Measurements from ENCODE around the gene MGRN1. TPM values are rescaled to one million over a fixed set of nuclear protein-coding genes. Genes with fewer than 3 reads are reported as not detected.

The MGRN1 gene
- total and polyA plus RNA-seq, 4 donors, result 29.5 to 112 (median 47.0) TPM

DNA sequence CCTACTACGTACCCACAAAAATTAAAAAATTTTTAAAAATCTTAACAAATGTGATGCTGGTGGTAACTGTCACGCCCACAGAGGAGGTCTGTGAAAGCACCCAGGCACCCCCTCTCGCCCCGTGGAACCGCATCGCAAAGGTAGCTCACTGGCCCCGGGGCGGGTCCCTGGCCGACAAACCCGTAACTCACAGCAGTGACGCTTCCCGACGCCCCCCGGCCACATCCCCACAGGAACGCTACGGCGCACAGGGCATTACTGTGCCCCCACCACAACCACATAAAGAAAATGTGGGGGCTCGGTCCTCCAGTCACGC lies 109.1 kb downstream of the MGRN1 start:
- WGBS, 2 donors, result 1 to 2% methylated on average over 19 of the region's 19 CpGs
- Histone ChIP-seq H3K4me3 (peak overlapping the region; percentile 92), H3K27me3 (ENCODE audit: control insufficient read depth in 3 of 3, insufficient read depth in 3 of 3, low read length in 2 of 3) (no peaks in the 10 kb centered on the region), H3K4me1 (ENCODE audit: control insufficient read depth in 5 of 5, insufficient read depth in 5 of 5, low read length in 5 of 5) (peaks cover 0 to 6% (median 2%) of the 10 kb centered on the region in 5 donors), H3K36me3 (ENCODE audit: control insufficient read depth in 4 of 4, insufficient read depth in 4 of 4, low read length in 4 of 4) (peaks cover 0 to 9% (median 5%) of the 10 kb centered on the region in 4 donors), H3K9me3 (ENCODE audit: control insufficient read depth in 4 of 4, insufficient read depth in 3 of 4, low read length in 3 of 4) (no peaks in the 10 kb centered on the region), H3K9ac (ENCODE audit: insufficient read depth in 1 of 2, low read length in 2 of 2) (peak overlapping the region in 1 of 2 donors; percentile 38), H3K27ac (ENCODE audit: low read depth in 1 of 2, low read length in 1 of 2) (peak overlapping the region; percentile 55 to 58)
- no peak for ATAC-seq (ENCODE audit: insufficient read depth, low FRiP score)
- TF ChIP-seq, protein P1, sequence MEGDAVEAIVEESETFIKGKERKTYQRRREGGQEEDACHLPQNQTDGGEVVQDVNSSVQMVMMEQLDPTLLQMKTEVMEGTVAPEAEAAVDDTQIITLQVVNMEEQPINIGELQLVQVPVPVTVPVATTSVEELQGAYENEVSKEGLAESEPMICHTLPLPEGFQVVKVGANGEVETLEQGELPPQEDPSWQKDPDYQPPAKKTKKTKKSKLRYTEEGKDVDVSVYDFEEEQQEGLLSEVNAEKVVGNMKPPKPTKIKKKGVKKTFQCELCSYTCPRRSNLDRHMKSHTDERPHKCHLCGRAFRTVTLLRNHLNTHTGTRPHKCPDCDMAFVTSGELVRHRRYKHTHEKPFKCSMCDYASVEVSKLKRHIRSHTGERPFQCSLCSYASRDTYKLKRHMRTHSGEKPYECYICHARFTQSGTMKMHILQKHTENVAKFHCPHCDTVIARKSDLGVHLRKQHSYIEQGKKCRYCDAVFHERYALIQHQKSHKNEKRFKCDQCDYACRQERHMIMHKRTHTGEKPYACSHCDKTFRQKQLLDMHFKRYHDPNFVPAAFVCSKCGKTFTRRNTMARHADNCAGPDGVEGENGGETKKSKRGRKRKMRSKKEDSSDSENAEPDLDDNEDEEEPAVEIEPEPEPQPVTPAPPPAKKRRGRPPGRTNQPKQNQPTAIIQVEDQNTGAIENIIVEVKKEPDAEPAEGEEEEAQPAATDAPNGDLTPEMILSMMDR (IDR thresholded peaks at IDR 0.05; ENCODE audit: control extremely low read depth, extremely low read depth), result no peak
- DNase-seq, result no peak

DNA sequence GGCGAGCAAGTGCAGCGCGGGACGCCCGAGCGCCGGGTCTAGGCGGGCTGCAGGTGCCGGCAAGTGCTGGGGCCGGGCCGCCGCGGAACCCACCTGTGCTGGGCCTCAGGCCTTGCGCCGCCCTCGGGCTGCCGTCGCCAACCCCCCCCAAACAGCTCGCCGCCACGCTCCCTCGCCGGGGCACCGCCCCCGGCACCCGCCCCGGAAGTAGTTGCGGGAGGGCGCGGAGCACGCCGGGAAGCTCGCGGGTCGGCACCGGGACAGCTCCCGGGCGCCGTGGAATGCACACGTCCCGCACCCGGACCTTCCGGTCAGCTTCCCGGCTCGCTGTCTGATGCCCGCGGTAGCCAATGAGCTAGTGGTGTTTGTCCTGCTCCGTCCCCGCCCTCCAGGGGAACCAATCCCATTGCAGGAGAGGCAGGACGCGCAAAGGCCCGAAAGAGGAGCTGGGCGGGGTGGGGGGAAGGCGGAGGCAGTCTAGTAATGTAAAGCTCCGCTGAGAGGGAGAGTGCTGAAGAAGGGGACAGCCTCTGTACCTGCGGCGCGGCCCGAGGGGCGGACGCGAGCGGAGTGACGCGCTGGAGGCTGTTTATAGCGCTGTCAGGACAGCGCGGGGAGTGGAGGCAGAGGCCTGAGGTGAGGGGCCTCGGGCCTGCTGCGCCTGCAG lies 109.6 kb downstream of the MGRN1 start, which contains the start of the genes ANKS3 and DNAAF8:
Gene ANKS3, minus strand, starts transcription at position 209 of the 667 bp plus-strand sequence. CDS start 4,122 bp downstream, outside the sequence.
Gene DNAAF8, plus strand, starts transcription at position 475 of the 667 bp plus-strand sequence. CDS start 1,978 bp downstream, outside the sequence.
- H3K27me3 ChIP-seq (ENCODE audit: control insufficient read depth in 3 of 3, insufficient read depth in 3 of 3, low read length in 2 of 3), result no peaks in the 10 kb centered on the region
- TF ChIP-seq, protein P1 (IDR thresholded peaks at IDR 0.05; ENCODE audit: control extremely low read depth, extremely low read depth), result no peak
- ATAC-seq (ENCODE audit: insufficient read depth, low FRiP score), result peak; percentile 97
- peaks cover 0 to 5% (median 4%) of the 10 kb centered on the region in 4 donors for H3K36me3 ChIP-seq (ENCODE audit: control insufficient read depth in 4 of 4, insufficient read depth in 4 of 4, low read length in 4 of 4)
- 0% methylated on average over 67 to 70 of the region's 70 CpGs for WGBS, 2 donors
- H3K9me3 ChIP-seq (ENCODE audit: control insufficient read depth in 4 of 4, insufficient read depth in 3 of 4, low read length in 3 of 4), result no peaks in the 10 kb centered on the region
- peak; percentile 95 to 97 (median 97) for DNase-seq
- H3K27ac ChIP-seq (ENCODE audit: low read depth in 1 of 2, low read length in 1 of 2), result peak within 1 kb of the TSS; percentile 58 to 90
- H3K4me1 ChIP-seq (ENCODE audit: control insufficient read depth in 5 of 5, insufficient read depth in 5 of 5, low read length in 5 of 5), result peaks cover 0 to 6% (median 2%) of the 10 kb centered on the region in 5 donors
- H3K4me3 ChIP-seq, result peak within 1 kb of the TSS; percentile 92
- H3K9ac ChIP-seq (ENCODE audit: insufficient read depth in 1 of 2, low read length in 2 of 2), result peak within 1 kb of the TSS; percentile 8 to 75

DNA sequence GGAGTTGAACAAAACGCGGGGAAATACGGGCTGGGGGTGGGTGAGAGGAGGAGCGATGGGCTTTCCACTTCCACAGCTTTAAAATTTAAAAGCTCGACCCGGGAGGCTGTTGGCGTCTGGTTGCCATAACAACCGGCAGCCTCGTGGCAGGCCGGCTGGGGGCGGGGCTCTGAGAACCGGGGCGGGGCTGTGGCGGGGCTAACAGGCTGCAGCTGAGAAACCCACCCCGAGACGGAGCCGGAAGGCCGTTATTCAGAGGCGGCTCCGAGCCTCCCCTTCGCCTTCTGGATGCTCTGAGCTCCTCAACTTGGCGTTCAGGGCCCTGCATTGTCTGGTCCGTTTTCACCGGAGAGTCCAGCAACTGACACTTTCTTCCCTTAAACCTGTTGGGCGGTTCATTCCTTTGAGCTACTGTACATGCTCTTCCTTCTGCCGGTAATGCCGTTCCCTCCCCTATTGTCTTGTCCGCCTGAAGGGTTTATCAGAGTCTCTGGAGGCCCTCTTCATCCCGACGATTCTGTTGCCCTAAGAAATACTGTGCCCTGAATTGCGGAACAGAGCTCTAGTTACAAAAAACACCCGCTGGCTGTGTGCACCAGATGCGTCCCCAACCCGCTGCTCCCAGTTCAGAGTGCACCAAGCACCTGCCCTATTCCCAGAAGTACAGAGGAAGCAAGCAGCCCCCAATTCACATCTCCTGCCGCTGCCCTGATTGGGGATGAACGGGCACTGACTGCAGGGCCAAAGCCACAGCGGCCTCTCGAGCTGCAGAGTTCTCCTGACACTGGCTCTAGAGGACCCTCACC lies 110.3 kb downstream of the MGRN1 start:
- Histone ChIP-seq H3K27me3 (ENCODE audit: control insufficient read depth in 3 of 3, insufficient read depth in 3 of 3, low read length in 2 of 3) (no peaks in the 10 kb centered on the region), H3K9ac (ENCODE audit: insufficient read depth in 1 of 2, low read length in 2 of 2) (peak overlapping the region; percentile 8 to 75), H3K27ac (ENCODE audit: low read depth in 1 of 2, low read length in 1 of 2) (peak overlapping the region; percentile 58 to 90), H3K36me3 (ENCODE audit: control insufficient read depth in 4 of 4, insufficient read depth in 4 of 4, low read length in 4 of 4) (peaks cover 0 to 5% (median 4%) of the 10 kb centered on the region in 4 donors), H3K9me3 (ENCODE audit: control insufficient read depth in 4 of 4, insufficient read depth in 3 of 4, low read length in 3 of 4) (no peaks in the 10 kb centered on the region), H3K4me1 (ENCODE audit: control insufficient read depth in 5 of 5, insufficient read depth in 5 of 5, low read length in 5 of 5) (peaks cover 0 to 6% (median 2%) of the 10 kb centered on the region in 5 donors), H3K4me3 (peak overlapping the region; percentile 92)
- peak; percentile 92 to 93 (median 92) for DNase-seq
- 6 to 7% methylated on average over 38 of the region's 38 CpGs for WGBS, 2 donors
- ATAC-seq (ENCODE audit: insufficient read depth, low FRiP score), result peak; percentile 84
- TF ChIP-seq, protein P1 (IDR thresholded peaks at IDR 0.05; ENCODE audit: control extremely low read depth, extremely low read depth), result no peak
